GM12878 (cell line): Measurements from ENCODE around the gene TULP4. TPM values are rescaled to one million over a fixed set of nuclear protein-coding genes. Genes with fewer than 3 reads are reported as not detected.
A peak's percentile ranks its signal among the peaks of the same experiment; 100 is the strongest.

Experiments
- ATAC-seq: fragments of 200-7000 bp; cut with Tn5 transposase; 3 replicates; pipeline ENCODE4 v1.9.1; 2020; ENCODE audit warnings: mild to moderate bottlenecking, moderate library complexity
- BruUV-seq: library from RNA; stranded (reverse); fragments of 400-500 nt; replicated peaks from 2 replicates; lab custom pipeline; 2021; lab: Mats Ljungman, UMichigan
- CTCF ChIA-PET: fragments of 300-600 bp; sonication (Branson Sonifier 250); formaldehyde crosslinking; extraction: SDS; loops from one replicate; lab custom pipeline; 2021; ENCODE audit warnings: inconsistent platforms; lab: Yijun Ruan, JAX
- POLR2A ChIA-PET: fragments of 350-600 bp; formaldehyde crosslinking; extraction: SDS; loops from one replicate; lab custom pipeline; 2021; ENCODE audit warnings: inconsistent platforms; lab: Charles Lee
- RAD21 ChIA-PET: fragments of 300-600 bp; sonication (Branson Sonifier 250); formaldehyde crosslinking; loops from one replicate; lab custom pipeline; 2023; ENCODE audit warnings: antibody characterized with exemption; ENCODE audit not compliant: unreplicated experiment; lab: Charles Lee
- SMC1A ChIA-PET: fragments of 300-600 bp; sonication (Branson Sonifier 250); formaldehyde crosslinking; loops from one replicate; lab custom pipeline; 2023; ENCODE audit not compliant: unreplicated experiment, uncharacterized antibody; lab: Charles Lee
- DNase-seq: peaks from one replicate; pipeline ENCODE4 v3.0.0-alpha.2; 2011; ENCODE audit warnings: low read depth, low spot score
- FAIRE-seq: peaks from 3 replicates; lab custom pipeline; 2011; peaks lifted over from hg19 to GRCh38; lab: Jason Lieb, UNC
- H2AFZ ChIP-seq: 2 replicates; pipeline ENCODE4 v1.6.0; 2011; ENCODE audit warnings: low read depth, low read length, control low read depth; ENCODE audit not compliant: control insufficient read depth
- H3K27ac ChIP-seq: 2 replicates; pipeline ENCODE4 v1.5.1; 2011; ENCODE audit warnings: control low read depth; ENCODE audit not compliant: control insufficient read depth, insufficient read depth
- H3K27me3 ChIP-seq, 2 experiments: replicated peaks in 1 of 2; 2 replicates each; pipeline versions ENCODE4 v1.6.0 to v1.6.1; 2011; ENCODE audit warnings: low read length in 1 of 2; ENCODE audit not compliant: control insufficient read depth in 2 of 2, insufficient read depth in 2 of 2
- H3K36me3 ChIP-seq, 2 experiments: 2 replicates each; pipeline ENCODE4 v1.5.1; 2011; ENCODE audit warnings: low read length in 1 of 2; ENCODE audit not compliant: control insufficient read depth in 2 of 2, insufficient read depth in 2 of 2
- H3K4me1 ChIP-seq: 2 replicates; pipeline ENCODE4 v1.6.1; 2011; ENCODE audit warnings: mild to moderate bottlenecking, low read length, moderate library complexity, mixed read lengths; ENCODE audit not compliant: control insufficient read depth, insufficient read depth
- H3K4me2 ChIP-seq: 2 replicates; pipeline ENCODE4 v1.6.0; 2011; ENCODE audit warnings: control low read depth; ENCODE audit not compliant: control insufficient read depth, insufficient read depth
- H3K4me3 ChIP-seq: fragments of 200-600 bp; sonication (generic); 2 replicates; pipeline ENCODE4 v1.5.1; 2016
- H3K79me2 ChIP-seq: 2 replicates; pipeline ENCODE4 v1.6.0; 2011; ENCODE audit warnings: low read length; ENCODE audit not compliant: control insufficient read depth, insufficient read depth
- H3K9ac ChIP-seq: 2 replicates; pipeline ENCODE4 v1.8.0; 2011; ENCODE audit warnings: low read length, control low read depth, mixed read lengths; ENCODE audit not compliant: control insufficient read depth, insufficient read depth
- H3K9me3 ChIP-seq: replicated peaks from 3 replicates; pipeline ENCODE4 v1.5.1; 2011; ENCODE audit warnings: mild to moderate bottlenecking, low read length; ENCODE audit not compliant: control insufficient read depth, insufficient read depth
- H4K20me1 ChIP-seq: 2 replicates; pipeline ENCODE4 v1.6.0; 2011; ENCODE audit not compliant: control insufficient read depth, insufficient read depth
- CBFB ChIP-seq: IDR thresholded peaks from 2 replicates; pipeline ENCODE4 v1.6.1; 2016; ENCODE audit warnings: antibody characterized with exemption, low read depth
- DPF2 ChIP-seq: fragments of 450-650 bp; IDR thresholded peaks from 2 replicates; pipeline ENCODE4 v1.6.1; 2017; ENCODE audit warnings: mild to moderate bottlenecking
- FOXK2 ChIP-seq: fragments of 450-650 bp; IDR thresholded peaks from 2 replicates; pipeline ENCODE4 v1.6.1; 2017; ENCODE audit warnings: mild to moderate bottlenecking, moderate library complexity
- IKZF1 ChIP-seq: fragments of 450-650 bp; conservative IDR thresholded peaks from 2 replicates; pipeline ENCODE4 v1.6.1; 2017; ENCODE audit warnings: antibody characterized with exemption, mild to moderate bottlenecking
- IKZF2 ChIP-seq, 2 experiments: fragments of 450-650 bp; IDR thresholded peaks; 2 replicates each; pipeline ENCODE4 v1.6.1; 2017; ENCODE audit warnings: mild to moderate bottlenecking in 2 of 2, moderate library complexity in 2 of 2
- JUND ChIP-seq: IDR thresholded peaks from 2 replicates; pipeline ENCODE4 v1.6.1; 2012; ENCODE audit warnings: low read depth, mild to moderate bottlenecking, low read length, improper control_type of control experiment, moderate library complexity
- MEF2B ChIP-seq: fragments of 450-650 bp; IDR thresholded peaks from 2 replicates; pipeline ENCODE4 v1.6.1; 2018; ENCODE audit warnings: mild to moderate bottlenecking, moderate library complexity; ENCODE audit not compliant: partially characterized antibody, poor library complexity, severe bottlenecking
- MTA3 ChIP-seq: IDR thresholded peaks from 2 replicates; pipeline ENCODE4 v1.6.1; 2012; ENCODE audit warnings: low read length, inconsistent platforms, borderline replicate concordance
- MXI1 ChIP-seq: fragments of 150-350 bp; IDR thresholded peaks from 2 replicates; pipeline ENCODE4 v1.6.1; 2011; ENCODE audit warnings: low read depth, mild to moderate bottlenecking, inconsistent platforms, low read length, improper control_type of control experiment
- NFYB ChIP-seq: IDR thresholded peaks from 2 replicates; pipeline ENCODE4 v1.6.1; 2011; ENCODE audit warnings: low read depth, mild to moderate bottlenecking, low read length, improper control_type of control experiment, moderate library complexity; ENCODE audit not compliant: insufficient read depth
- POLR2AphosphoS5 ChIP-seq: IDR thresholded peaks from 2 replicates; pipeline ENCODE4 v1.6.1; 2011; ENCODE audit warnings: mild to moderate bottlenecking, low read length, inconsistent platforms
- POU2F2 ChIP-seq: IDR thresholded peaks from 3 replicates; pipeline ENCODE4 v1.6.1; 2011; ENCODE audit warnings: low read depth, mild to moderate bottlenecking, low read length, borderline replicate concordance
- RAD21 ChIP-seq: IDR thresholded peaks from 2 replicates; pipeline ENCODE4 v1.6.1; 2011; ENCODE audit warnings: mild to moderate bottlenecking, low read depth, low read length, moderate library complexity; ENCODE audit not compliant: insufficient read depth
- SPI1 ChIP-seq: IDR thresholded peaks from 2 replicates; pipeline ENCODE4 v1.6.1; 2011; ENCODE audit warnings: low read depth, mild to moderate bottlenecking, low read length, moderate library complexity, borderline replicate concordance; ENCODE audit not compliant: insufficient read depth
- SREBF2 ChIP-seq: IDR thresholded peaks from 2 replicates; pipeline ENCODE4 v1.6.1; 2012; ENCODE audit warnings: mild to moderate bottlenecking, low read length
- ZNF217 ChIP-seq: fragments of 450-650 bp; IDR thresholded peaks from 2 replicates; pipeline ENCODE4 v1.6.1; 2017; ENCODE audit warnings: antibody characterized with exemption, mild to moderate bottlenecking
- ZNF24 ChIP-seq: fragments of 450-650 bp; IDR thresholded peaks from 2 replicates; pipeline ENCODE4 v1.6.1; 2017; ENCODE audit warnings: antibody characterized with exemption, mild to moderate bottlenecking
- WGBS: methylation state at CpG from one replicate; pipeline ENCODE4 v1.1.6; 2016; ENCODE audit warnings: low lambda C conversion rate; ENCODE audit not compliant: insufficient replicate concordance, insufficient coverage; ENCODE audit errors: missing lambda C conversion rate; 5-methylcytosine and 5-hydroxymethylcytosine counted together
- in situ Hi-C: fragments of 300-500 bp; cut with MboI; formaldehyde crosslinking; loops from 9 replicates; pipeline ENCODE4 v1.14.3; 2018; ENCODE audit warnings: mixed read lengths
- intact Hi-C: fragments of 100-400 bp; cut with micrococcal nuclease; formaldehyde crosslinking; loops from one replicate; pipeline ENCODE4 v1.14.2; 2022; ENCODE audit not compliant: unreplicated experiment
- polyA plus RNA-seq, 11 experiments: library from polyadenylated mRNA; depleted of rRNA in 4 of 11; unstranded in 6 of 11; stranded (reverse) in 5 of 11; fragments of >200 nt; fragmentation: Nextera tagmentation in 4 of 11; fragmentation: Illumina TruSeq in 1 of 11; extraction: Ambion mirVana in 4 of 11; extraction: Trizol in 1 of 11; gene quantifications; 1 replicate in 1 of 11; 2 replicates in 10 of 11; pipeline versions ENCODE4 v1.2.1 to v1.2.3, GENCODE V29; 2011 to 2016; ENCODE audit warnings: inconsistent platforms in 2 of 11, missing spikeins in 2 of 11, low read depth in 1 of 11
- total RNA-seq, 4 experiments: library from RNA; depleted of rRNA in 3 of 4; stranded (reverse); fragments of >200 nt in 3 of 4; fragmentation: Illumina TruSeq in 1 of 4; extraction: Trizol in 1 of 4; gene quantifications; 2 replicates each; pipeline versions ENCODE4 v1.2.1 to v1.2.3, GENCODE V29; 2013 to 2021
- TF ChIP-seq, protein P1 (sequence below): fragments of 450-650 bp; IDR thresholded peaks from 2 replicates; pipeline ENCODE4 v1.6.1; 2014; ENCODE audit warnings: mild to moderate bottlenecking
- TF ChIP-seq, protein P2 (sequence below): IDR thresholded peaks from 2 replicates; pipeline ENCODE4 v1.6.1; 2011; ENCODE audit warnings: borderline replicate concordance, low read depth, mild to moderate bottlenecking, moderate library complexity, low read length; ENCODE audit not compliant: insufficient read depth, poor library complexity, severe bottlenecking

Gene TULP4
- total and polyA plus RNA-seq, 10 of the 15 experiments (the other 5 are each of a cell fraction or from before 2014, with no cell fraction given), result 0.73 to 31.8 (median 14.0) TPM

DNA sequence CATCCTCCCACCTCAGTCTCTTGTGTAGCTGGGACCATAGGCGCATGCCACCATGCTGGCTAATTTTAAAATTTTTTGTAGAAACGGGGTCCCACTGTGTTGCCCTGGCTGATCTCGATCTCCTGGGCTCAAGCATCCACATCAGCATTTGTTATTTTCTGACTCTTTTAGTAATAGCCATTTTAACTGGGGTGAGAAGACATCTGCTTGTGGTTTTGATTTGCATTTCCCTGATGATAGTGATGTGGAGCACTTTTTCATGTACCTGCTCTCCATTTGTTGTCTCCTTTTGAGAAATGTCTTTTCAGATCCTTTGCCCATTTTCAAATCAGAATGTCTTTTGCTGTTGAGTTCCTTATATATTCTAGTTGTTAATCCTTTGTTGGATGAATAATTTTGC, 22.2 kb upstream of the TULP4 start:
- POLR2A ChIA-PET, result interaction anchor here (1.1 to 1.6 kb wide), 3 partner anchors 34 to 55 kb away, joined by 4 read pairs; no protein-coding TSS in a partner anchor
- peak; percentile 86 for FAIRE-seq
- DNase-seq, result peak; percentile 45
- H3K4me2 ChIP-seq, result peak overlapping the region; percentile 61
- H3K4me1 ChIP-seq, result peaks cover 30% of the 10 kb centered on the region
- H3K9me3 ChIP-seq, result no peaks in the 10 kb centered on the region
- H4K20me1 ChIP-seq, result no peaks in the 10 kb centered on the region
- H3K4me3 ChIP-seq, result peak overlapping the region; percentile 55
- H3K27me3 ChIP-seq, result no peaks in the 10 kb centered on the region
- WGBS, result 0% methylated on average over 3 of the region's 3 CpGs
- H3K9ac ChIP-seq, result no peak overlapping the region
- H3K27ac ChIP-seq, result peak overlapping the region; percentile 57
- peak; percentile 88 for ATAC-seq
- in situ Hi-C loops, result no loop called here
- peaks cover 0 to 2% of the 10 kb centered on the region in 2 experiments; a peak in 2 of 4 replicates for H3K36me3 ChIP-seq
- BruUV-seq, result no TSS peak
- CTCF ChIA-PET, result interaction anchor here (0.6 to 1.3 kb wide), 4 partner anchors 12 to 136 kb away, joined by 3 to 4 read pairs (median 3); no protein-coding TSS in a partner anchor
- SMC1A ChIA-PET, result interaction anchor here (0.7 to 2.9 kb wide), 10 partner anchors 12 to 149 kb away, joined by 3 to 10 read pairs (median 4); no protein-coding TSS in a partner anchor
- H2AFZ ChIP-seq, result peak overlapping the region; percentile 24; the same call in 1 of the 2 replicates
- intact Hi-C loops, result loop anchor here (2.0 kb wide), 1 partner anchor 185 kb away; no protein-coding TSS in a partner anchor
- peaks cover 19% of the 10 kb centered on the region for H3K79me2 ChIP-seq
- RAD21 ChIA-PET, result interaction anchor here (0.9 to 3.0 kb wide), 5 partner anchors 19 to 149 kb away, joined by 3 to 14 read pairs (median 7); no protein-coding TSS in a partner anchor
- TF ChIP-seq MTA3, result no peak
- no peak for TF ChIP-seq ZNF217
- 0 out of 2 replicates have a peak, but pooled peaks have one; percentile 8 for TF ChIP-seq RAD21
- TF ChIP-seq IKZF1, result 0 out of 2 replicates have a peak, but pooled peaks have one; percentile 12
- no peak for TF ChIP-seq ZNF24
- TF ChIP-seq MXI1, result no peak
- TF ChIP-seq SPI1, result no peak
- no peak for TF ChIP-seq DPF2
- peak; percentile 94 for TF ChIP-seq POU2F2
- TF ChIP-seq, protein P1, sequence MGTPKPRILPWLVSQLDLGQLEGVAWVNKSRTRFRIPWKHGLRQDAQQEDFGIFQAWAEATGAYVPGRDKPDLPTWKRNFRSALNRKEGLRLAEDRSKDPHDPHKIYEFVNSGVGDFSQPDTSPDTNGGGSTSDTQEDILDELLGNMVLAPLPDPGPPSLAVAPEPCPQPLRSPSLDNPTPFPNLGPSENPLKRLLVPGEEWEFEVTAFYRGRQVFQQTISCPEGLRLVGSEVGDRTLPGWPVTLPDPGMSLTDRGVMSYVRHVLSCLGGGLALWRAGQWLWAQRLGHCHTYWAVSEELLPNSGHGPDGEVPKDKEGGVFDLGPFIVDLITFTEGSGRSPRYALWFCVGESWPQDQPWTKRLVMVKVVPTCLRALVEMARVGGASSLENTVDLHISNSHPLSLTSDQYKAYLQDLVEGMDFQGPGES, result no peak
- no peak for TF ChIP-seq SREBF2
- TF ChIP-seq POLR2AphosphoS5, result no peak
- no peak for TF ChIP-seq JUND
- TF ChIP-seq FOXK2, result no peak
- 0 out of 4 replicates have a peak, but pooled peaks of 1 of the 2 experiments have one; percentile 5 for TF ChIP-seq IKZF2 (IDR thresholded peaks at IDR 0.05)
- TF ChIP-seq MEF2B, result peak; percentile 39
- TF ChIP-seq, protein P2, sequence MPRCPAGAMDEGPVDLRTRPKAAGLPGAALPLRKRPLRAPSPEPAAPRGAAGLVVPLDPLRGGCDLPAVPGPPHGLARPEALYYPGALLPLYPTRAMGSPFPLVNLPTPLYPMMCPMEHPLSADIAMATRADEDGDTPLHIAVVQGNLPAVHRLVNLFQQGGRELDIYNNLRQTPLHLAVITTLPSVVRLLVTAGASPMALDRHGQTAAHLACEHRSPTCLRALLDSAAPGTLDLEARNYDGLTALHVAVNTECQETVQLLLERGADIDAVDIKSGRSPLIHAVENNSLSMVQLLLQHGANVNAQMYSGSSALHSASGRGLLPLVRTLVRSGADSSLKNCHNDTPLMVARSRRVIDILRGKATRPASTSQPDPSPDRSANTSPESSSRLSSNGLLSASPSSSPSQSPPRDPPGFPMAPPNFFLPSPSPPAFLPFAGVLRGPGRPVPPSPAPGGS, result no peak
- peak; percentile 41; the same call in 1 of the 2 replicates for TF ChIP-seq CBFB
- TF ChIP-seq NFYB, result no peak
